ENCODE measurements around the gene ARHGAP44. TPM values are rescaled to one million over a fixed set of nuclear protein-coding genes. Genes with fewer than 3 reads are reported as not detected.

The ARHGAP44 gene
- total RNA-seq, 4 donors from 2014 or later = 10.9 to 22.0 (median 18.7) TPM

GRCh38 chr17:13025687-13026086 is 236.4 kb downstream of the ARHGAP44 start:
- Histone ChIP-seq H3K4me3 (replicated peaks in 1 of 3) (no peak overlapping the region), H3K4me1 (no peaks in the 10 kb centered on the region), H3K27me3 (no peaks in the 10 kb centered on the region), H3K9me3 (no peaks in the 10 kb centered on the region), H3K27ac (no peak overlapping the region), H3K36me3 (no peaks in the 10 kb centered on the region)
- intact Hi-C loops (cut with DNase I) = no loop called here
- TF ChIP-seq POLR2A (IDR thresholded peaks at IDR 0.05) = no peak
- TF ChIP-seq, protein P1, sequence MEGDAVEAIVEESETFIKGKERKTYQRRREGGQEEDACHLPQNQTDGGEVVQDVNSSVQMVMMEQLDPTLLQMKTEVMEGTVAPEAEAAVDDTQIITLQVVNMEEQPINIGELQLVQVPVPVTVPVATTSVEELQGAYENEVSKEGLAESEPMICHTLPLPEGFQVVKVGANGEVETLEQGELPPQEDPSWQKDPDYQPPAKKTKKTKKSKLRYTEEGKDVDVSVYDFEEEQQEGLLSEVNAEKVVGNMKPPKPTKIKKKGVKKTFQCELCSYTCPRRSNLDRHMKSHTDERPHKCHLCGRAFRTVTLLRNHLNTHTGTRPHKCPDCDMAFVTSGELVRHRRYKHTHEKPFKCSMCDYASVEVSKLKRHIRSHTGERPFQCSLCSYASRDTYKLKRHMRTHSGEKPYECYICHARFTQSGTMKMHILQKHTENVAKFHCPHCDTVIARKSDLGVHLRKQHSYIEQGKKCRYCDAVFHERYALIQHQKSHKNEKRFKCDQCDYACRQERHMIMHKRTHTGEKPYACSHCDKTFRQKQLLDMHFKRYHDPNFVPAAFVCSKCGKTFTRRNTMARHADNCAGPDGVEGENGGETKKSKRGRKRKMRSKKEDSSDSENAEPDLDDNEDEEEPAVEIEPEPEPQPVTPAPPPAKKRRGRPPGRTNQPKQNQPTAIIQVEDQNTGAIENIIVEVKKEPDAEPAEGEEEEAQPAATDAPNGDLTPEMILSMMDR (IDR thresholded peaks at IDR 0.05) = no peak
- no peak for DNase-seq

GRCh38 chr17:13027246-13027645 is 237.9 kb downstream of the ARHGAP44 start:
- no peaks in the 10 kb centered on the region for H3K9me3 ChIP-seq
- H3K27ac ChIP-seq = no peak overlapping the region
- no peak for DNase-seq
- no peak overlapping the region for H3K4me3 ChIP-seq (replicated peaks in 1 of 3)
- no peaks in the 10 kb centered on the region for H3K36me3 ChIP-seq
- no peaks in the 10 kb centered on the region for H3K4me1 ChIP-seq
- TF ChIP-seq, protein P1 (IDR thresholded peaks at IDR 0.05) = no peak
- TF ChIP-seq POLR2A (IDR thresholded peaks at IDR 0.05) = no peak
- 88 to 95% methylated on average over 5 of the region's 5 CpGs for WGBS, 2 donors
- intact Hi-C loops (cut with DNase I) = no loop called here
- no peaks in the 10 kb centered on the region for H3K27me3 ChIP-seq

GRCh38 chr17:13029340-13029739 is 240.0 kb downstream of the ARHGAP44 start:
- intact Hi-C loops (cut with DNase I) = no loop called here
- Histone ChIP-seq H3K36me3 (no peaks in the 10 kb centered on the region), H3K4me1 (no peaks in the 10 kb centered on the region), H3K27ac (no peak overlapping the region), H3K27me3 (no peaks in the 10 kb centered on the region), H3K4me3 (replicated peaks in 1 of 3) (no peak overlapping the region), H3K9me3 (no peaks in the 10 kb centered on the region)
- TF ChIP-seq POLR2A (IDR thresholded peaks at IDR 0.05) = no peak
- TF ChIP-seq, protein P1 (IDR thresholded peaks at IDR 0.05) = no peak
- 58 to 63% methylated on average over 2 of the region's 2 CpGs for WGBS, 2 donors
- DNase-seq = no peak

- intact Hi-C loops (cut with DNase I) = no loop called here
- WGBS, 2 donors = 79% methylated on average over 1 of the region's 1 CpG
Observed at GRCh38 chr17:13030056-13030455, 240.8 kb downstream of the ARHGAP44 start.

GRCh38 chr17:13030459-13031300 is 241.4 kb downstream of the ARHGAP44 start:
- Histone ChIP-seq H3K27ac (no peak overlapping the region), H3K27me3 (no peaks in the 10 kb centered on the region), H3K36me3 (no peaks in the 10 kb centered on the region), H3K4me3 (replicated peaks in 1 of 3) (no peak overlapping the region), H3K9me3 (no peaks in the 10 kb centered on the region), H3K4me1 (no peaks in the 10 kb centered on the region)
- 53 to 55% methylated on average over 11 of the region's 11 CpGs for WGBS, 2 donors
- TF ChIP-seq, protein P1 (IDR thresholded peaks at IDR 0.05) = peak; percentile 42 to 73 (median 64)
- no peak for TF ChIP-seq POLR2A (IDR thresholded peaks at IDR 0.05)
- DNase-seq = peak in 1 of 2 donors; percentile 19
- intact Hi-C loops (cut with DNase I) = no loop called here

More at GRCh38 chr17:13030056-13030455, 240.8 kb downstream of the ARHGAP44 start:
- Histone ChIP-seq H3K4me1 (no peaks in the 10 kb centered on the region), H3K27ac (no peak overlapping the region), H3K9me3 (no peaks in the 10 kb centered on the region), H3K27me3 (no peaks in the 10 kb centered on the region), H3K4me3 (replicated peaks in 1 of 3) (no peak overlapping the region), H3K36me3 (no peaks in the 10 kb centered on the region)
- no peak for TF ChIP-seq POLR2A (IDR thresholded peaks at IDR 0.05)
- TF ChIP-seq, protein P1 (IDR thresholded peaks at IDR 0.05) = no peak
- no peak for DNase-seq

Data from thyroid gland (tissue), 4 donors.